DMS153 treated with DMSO at 0.1 percent for 48 hours (cell line): ENCODE results near the gene TECR.

ENCODE experiments used
- DNase-seq: peaks from one replicate; lab custom pipeline; 2025; ENCODE audit not compliant: unreplicated experiment; lab: John Stamatoyannopoulos, UW

TECR gene

DNA sequence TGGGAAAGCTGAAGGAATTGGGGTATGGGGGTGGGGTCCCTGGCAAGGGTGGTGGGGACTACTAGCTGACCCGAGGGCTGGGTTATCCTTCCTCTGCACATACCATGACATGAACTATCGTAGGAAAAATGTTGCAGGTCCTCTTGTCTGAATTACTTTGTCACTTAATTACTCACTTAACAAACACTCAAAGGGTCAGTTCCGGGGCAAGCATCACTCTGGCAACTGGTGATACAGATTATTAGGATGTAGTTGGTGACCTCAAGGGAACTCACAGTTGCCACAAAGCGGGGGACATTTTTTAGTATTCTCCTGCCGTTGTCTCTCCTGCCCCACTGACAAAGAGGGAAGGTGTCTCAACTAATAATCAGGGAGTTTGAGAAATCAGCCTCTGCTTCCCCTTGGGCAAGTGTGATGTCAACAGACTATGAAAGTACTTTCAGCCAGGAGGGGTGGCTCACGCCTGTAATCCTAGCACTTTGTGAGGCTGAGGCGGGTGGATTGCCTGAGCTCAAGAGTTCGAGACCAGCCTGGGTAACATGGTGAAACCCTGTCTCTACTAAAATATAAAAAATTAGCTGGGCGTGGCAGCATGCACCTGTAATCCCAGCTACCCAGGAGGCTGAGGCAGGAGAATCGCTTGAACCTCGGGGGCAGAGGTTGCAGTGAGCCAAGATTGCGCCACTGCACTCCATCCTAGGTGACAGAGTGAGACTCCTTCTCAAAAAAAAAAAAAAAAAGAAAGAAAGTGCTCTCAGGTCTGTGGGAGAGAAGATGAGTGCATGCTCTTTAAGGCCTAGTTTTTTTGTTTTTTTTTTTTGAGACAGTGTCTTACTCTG is 21.5 kb upstream of the TECR start:
- DNase-seq: no peak

DNA sequence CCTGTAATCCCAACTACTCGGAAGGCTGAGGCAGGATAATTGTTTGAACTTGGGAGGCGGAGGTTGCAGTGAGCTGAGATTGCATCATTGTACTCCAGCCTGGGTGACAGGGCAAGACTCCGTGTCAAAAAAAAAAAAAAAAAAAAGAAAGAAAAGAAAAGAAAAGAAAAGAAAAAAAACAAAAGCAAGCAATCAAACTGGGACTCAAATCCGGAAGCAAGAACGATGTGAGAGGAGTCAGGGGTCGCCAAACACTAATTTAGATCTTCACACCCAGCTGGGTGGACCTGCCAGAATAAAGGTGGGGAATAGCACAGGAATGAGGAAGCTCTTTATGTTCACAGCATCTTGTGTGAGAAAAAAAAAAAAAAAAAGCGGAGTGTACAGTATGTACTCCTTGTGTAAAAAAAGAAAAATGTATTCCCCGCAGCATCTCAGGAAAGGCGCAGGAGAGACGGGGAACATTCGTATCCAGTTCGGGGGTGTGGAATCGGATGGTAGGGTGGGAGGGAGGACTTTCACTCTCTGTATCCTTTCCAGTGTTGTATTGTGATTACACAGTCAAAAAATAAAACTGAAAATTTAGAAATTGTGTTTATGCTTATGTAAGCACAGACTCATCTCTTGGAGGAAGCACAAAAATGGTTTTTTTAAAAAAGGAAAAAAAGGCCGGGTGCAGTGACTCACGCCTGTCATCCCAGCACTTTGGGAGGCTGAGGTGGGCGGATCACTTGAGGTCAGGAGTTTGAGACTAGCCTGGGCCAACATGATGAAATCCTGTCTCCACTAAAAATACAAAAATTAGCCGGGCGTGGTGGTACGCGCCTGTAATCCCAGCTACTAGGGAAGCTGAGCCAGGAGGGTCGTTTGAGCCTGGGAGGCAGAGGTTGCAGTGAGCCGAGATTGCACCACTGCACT is 18.8 kb upstream of the TECR start:
- DNase-seq: no peak

DNA sequence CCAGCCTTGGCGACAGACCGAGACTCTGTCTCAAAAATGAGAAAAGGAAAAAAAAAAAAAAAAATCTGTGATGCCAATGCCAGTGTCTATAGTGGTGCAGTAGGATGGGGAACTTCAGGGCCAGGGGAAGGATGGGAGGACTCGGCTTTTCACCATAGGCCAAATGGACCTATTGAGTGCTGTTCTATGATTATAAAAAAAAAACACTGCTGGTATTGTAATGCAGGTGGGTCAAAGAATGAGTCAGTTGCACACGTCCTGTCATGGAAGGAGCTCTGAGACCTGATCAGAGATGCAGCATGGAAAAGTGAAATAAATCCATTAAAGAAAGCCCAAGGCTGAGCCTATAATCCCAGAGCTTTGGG is 18.2 kb upstream of the TECR start:
- no peak for DNase-seq

DNA sequence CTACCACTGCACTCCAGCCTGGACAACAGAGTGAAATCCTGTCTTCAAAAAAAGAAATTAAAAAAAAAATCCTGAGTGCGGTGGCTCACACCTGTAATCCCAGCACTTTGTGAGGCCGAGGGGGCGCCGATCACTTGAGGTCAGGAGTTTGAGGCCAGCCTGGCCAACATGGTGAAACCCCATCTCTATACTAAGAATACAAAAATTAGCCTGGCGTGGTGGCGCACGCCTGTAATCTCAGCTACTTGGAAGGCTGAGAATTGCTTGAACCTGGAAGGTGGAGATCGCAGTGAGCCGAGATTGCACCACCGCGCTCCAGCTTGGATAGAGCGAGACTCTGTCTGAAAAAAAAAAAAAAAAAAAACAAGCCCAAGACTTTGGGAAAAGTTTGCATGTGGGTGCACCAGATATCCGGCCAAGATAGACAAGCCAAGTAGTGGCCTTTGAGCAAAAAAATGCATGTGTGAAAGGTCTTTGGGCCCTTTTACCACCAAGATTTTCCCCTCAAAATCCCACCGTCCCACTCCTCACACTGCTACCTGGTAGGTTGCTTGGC is 16.9 kb upstream of the TECR start:
- no peak for DNase-seq

DNA sequence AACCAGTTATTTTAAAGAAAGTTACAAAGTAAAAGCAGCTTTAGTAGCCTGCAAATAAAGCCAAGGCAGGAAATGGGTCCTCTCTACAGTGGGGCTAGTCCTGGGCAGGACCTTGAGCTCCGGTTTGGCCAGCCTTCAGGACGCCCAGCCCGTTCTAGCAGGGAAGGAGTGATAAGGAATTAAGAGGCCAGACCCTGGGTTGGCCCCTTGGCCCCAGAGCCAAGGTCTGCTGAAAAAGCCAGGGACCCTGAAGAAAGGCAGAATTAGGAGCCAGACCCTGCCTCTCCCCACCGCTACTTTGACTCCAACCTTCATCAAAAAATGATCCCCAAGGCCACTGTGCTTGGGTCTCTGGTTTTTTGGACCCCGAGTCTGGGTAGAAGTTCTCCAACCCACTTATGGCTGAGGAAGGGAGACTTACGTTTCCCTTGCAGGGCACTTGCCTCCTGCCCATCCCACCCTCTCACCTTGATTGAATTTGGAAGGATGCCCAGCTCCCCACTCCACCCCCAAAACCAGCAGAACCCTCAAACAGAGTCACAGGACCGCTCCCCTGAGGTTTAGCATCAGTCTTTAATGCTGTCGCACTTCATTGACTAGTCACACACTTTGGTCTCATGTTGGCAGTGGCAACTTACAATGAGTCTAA is 15.1 kb upstream of the TECR start:
- no peak for DNase-seq

DNA sequence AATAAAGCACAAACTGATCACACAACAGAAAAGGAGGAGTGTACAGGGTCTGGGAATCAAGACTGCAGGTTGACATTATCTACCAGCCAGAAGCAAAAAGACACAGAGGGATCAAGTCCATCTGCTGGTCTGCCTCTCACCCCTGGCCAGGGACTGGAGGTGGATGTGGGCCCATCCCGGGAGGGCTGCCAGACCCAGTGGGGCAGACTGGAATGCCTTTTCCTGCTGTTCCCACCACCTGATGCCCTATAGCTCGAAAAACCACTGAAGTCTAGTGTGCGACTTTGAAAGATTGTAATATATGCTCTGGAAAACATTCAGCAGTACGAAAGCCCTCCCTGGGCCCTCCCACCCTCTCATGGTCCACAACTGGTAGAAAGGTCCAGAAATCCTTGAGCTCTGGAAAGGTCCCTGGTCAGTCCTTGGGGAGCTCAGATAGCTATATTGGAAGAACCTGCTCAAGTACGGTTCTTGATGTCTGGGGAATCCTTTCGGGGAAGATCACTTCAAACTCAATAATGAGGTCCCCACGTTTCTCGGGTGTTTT is 13.8 kb upstream of the TECR start:
- DNase-seq: no peak

DNA sequence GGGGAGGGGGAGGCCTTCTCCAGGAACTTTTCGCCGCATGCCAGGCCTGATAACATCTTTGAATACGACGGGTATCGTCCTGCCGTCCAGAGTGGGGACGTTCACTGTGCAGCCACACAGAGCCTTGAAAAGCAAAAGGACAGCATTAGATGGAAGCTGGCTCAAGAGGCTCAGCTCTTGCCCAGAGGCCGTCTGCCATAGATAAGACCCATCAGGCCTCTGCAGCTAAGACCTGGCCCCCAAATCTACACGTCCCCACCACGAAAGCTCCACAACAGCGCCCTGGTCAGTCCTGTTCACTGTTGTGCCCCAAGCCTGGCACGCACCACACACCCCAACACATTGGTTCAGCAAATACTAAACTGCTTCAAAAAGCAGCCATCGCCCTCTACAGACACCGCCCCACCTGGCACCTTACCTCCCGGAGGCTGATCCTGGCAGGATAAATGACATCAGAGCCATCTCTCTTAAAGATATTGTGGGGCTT is 13.3 kb upstream of the TECR start:
- no peak for DNase-seq

DNA sequence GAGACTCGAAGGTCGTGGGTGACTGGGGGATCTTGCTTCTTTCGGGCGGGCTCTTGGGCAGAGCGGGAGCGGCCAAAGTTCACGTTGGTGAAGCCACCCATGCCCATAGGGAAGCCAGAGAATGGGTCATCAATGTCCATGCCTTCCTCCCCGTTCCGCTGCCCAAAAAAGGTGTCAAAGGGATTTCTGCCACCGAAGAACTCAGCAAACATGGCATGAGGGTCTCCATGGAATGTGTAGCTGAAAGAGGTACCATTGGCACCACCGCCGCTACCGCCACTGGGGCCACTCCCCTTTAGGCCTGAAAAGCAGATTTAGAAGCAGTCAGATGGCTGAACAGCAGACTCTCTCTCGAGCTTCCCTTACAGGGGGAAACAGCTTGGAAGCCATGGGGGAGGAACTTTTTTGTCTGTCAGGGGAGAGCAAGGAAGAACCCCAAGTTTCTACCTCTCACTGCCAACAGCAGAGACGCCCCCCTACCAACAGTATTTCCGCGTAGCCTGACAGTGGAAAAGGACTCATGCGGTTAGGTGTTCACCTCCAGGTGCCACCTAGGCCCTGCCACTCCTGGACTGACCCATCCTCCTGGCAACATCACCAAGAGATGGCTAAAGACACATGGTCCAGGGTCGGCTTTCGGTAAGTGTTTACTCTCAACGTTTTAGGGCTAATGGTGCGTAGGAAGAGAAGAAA is 12.5 kb upstream of the TECR start:
- DNase-seq: no peak

DNA sequence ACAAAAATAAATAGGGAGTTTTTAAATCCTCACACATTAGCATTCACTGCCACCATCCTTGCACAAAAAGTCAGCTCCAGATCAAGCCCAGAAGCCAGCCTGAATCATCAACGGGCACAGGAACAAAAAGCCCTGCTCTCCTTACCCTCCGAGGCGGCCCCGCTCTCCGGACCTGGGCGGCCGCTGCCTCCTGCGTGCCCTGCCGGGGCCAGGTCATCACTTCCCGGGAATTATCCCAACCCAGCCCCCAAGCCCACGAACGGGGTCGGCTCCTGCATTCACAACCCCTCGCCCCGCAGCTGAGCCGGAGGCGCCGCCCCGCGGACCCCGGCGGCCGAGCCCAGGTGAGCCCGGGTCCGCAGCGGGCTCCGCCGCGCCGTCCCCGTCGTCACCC is 12.0 kb upstream of the TECR start:
- DNase-seq: no peak

DNA sequence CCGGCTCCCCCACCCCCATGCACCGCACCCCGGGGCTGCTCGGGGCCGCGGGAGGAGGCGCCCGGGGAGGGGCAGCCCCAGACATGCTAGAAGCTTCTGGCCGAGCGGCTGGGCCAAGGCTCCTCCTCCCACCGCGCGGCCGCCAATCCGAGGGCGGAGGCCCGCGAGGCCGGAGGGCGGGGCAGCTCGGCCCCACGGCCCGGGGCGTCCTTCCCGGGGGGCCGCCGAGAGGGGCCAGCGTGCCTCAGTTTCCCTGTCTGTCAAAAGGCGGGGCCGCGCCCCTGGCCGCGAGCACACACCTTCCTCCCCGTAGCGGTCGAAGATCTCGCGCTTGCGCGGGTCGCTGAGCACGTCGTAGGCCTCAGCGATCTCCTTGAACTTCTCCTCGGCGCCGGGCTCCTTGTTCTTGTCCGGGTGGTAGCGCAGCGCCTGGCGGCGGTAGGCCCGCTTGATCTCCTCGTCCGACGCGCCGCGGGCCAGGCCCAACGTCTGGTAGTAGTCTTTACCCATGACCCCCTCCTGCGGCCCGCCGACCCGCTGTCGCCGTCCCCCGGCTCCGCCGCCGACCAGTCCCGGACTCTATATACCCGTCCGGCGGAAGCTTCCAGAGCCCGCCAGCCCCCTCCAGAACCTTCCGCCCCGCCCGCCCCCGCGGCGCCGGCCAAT is 11.4 kb upstream of the TECR start, which contains the start of gene DNAJB1:
Gene DNAJB1, minus strand, starts transcription at position 558 of the 666 bp plus-strand sequence. Its CDS starts 48 bp downstream, at position 510.
- DNase-seq: peak; percentile 13

DNA sequence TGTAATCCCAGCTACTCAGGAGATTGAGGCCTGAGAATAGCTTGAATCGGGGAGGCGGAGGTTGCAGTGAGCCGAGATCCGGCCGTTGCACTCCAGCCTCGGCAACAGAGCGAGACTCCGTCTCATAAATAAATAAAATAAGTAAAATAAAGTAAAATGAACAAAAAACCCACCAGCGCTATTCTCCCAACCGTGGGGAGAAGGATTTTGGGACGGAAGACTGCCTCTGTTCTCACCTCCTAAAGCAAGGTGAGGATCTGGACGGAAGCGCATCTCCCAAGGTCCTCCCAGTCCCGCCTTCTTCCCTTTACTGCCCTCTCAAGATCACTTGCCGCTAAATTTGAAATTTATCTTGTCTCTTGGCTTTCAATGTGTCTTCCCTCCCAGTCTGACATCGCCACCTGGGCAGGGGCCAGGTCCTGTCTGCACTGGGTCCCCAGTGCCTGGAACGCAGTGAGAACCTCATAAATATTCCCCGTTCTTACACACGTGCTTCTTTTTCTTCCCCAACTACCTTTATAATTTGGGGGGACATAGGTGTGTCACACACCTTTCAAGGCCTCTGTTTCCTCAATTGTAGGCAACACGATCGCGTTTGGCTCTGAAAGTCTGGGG is 10.0 kb upstream of the TECR start:
- DNase-seq: no peak

DNA sequence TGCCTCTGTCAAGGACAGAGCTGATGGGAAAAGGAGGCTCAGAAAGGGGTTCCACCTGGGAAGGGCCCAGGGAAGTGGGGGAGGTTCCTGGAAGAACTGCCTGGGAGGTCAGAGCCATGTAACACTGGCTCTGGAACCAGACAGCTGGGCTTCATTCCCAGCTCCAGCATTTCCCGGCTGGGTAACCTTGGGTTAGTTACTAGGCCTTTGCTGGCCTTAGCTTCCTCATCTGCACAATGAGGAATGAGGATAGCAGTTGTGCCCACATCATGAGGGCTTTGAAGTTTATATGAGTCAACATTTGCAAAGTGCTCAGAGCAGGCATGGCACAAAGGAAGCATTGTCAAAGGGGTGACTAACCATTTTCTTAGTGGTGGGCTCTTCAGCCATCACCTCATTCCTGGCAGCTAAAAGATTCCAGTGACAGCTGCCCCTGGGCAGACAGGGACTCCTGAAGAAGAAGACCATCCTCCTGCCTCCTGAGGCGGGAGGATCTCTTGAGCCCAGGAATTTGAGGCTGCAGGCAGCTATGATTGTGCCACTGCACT is 9.5 kb upstream of the TECR start:
- no peak for DNase-seq

DNA sequence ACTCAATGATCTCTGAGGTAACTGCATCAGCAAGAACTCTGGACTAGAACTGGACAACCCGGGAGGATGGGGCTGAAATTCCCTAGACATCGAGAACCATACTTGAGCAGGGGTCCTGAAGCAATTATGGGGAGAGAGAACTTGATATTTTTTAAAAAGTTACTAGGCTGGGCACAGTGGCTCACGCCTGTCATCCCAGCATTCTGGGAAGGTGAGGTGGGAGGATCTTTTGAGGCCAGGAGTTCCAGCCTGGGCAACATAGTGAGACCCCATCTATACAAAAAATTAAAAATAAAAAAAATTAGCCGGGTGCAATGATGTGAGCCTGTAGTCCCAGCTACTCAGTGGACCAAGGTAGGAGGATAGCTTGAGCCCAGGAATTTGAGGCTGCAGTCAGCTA is 8.9 kb upstream of the TECR start:
- no peak for DNase-seq

DNA sequence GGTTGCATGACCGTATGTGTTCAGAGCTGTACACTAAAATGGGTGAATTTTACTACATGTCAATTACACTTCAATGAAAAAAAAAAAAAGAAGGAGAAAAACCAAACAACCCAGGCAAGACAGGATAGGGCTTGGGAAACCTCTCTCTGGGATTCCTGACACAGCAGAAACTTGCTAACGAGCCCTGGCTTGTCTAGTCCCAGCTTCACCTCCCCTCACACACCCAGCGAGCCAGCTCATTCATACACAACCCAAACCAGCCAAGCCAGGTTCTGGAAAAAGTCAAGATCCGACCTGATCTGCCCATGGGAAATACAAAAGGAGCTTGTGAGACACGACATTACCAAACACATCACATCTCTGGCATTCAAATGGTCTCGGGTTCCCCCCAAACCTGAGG is 3.7 kb upstream of the TECR start:
- DNase-seq: no peak

DNA sequence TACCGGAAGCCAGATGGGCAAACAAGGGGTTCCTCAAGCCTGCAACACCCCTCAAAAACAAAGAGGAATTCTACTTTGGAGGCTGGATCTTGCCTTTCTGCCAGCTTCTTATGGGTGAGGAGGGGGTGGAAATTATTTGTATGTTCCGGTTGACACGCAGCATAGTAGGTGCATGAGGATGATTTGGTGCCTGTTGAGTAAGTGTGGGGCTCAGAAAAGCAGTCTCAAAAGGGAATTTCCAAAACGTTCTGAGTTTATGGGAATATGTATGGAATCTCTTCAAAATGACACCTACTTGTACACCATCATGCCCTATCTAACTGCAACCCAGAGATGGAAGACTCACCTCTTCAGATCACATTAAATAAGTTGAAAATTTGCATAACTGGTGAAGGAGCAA is 3.0 kb upstream of the TECR start:
- DNase-seq: no peak

DNA sequence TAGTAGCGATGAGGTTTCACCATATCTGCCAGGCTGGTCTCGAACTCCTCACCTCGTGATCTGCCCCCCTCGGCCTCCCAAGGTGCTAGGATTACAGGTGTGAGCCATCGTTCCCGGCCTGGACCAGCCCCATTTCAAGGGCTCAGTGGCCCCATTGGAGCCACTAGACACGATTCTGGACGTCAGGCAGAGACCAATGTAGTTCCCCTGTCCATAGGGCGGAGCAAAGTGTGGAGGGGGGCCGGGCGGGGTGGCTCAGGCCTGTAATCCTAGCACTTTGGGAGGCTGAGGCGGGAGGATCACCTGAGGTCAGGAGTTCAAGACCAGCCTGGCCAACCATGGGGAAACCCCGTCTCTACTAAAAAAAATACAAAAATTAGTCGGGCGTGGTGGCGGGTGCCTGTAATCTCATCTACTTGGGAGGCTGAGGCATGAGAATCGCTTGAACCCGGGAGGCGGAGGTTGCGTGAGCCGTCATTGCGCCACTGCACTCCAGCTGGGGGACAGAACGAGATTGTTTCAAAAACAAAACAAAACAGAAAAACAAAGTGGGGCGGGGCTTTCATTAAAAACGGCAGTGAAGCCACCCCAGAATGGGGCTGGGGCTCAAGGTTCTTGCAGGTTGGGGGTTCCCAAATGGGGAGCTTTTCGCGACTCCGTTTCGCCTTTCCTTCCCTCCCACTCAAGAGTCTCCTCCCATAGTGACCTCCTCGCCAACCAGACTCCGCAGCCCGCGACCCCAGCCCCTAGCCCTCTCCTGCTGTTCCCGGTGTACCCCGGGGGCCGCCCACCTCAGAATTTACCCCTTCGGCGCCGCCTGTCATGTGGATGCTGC is 758 bp upstream of the TECR start:
- no peak for DNase-seq

DNA sequence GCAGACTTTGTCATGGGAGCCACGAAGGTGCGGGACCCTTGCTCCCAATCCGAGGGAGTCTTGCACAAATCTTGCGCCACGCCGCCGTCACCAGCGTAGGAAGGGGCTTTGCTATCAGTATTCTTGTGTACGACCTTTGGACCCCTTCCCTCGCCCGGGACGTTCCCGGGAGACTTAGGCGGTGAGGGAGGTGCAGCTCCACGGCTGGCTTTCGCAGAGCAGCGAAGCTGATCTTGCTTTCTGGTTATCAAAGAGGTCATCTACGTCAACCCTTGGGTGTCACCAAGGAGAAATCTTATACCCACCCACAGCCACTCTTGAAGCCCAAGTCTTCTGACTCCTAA is 583 bp downstream of the TECR start:
- no peak for DNase-seq

DNA sequence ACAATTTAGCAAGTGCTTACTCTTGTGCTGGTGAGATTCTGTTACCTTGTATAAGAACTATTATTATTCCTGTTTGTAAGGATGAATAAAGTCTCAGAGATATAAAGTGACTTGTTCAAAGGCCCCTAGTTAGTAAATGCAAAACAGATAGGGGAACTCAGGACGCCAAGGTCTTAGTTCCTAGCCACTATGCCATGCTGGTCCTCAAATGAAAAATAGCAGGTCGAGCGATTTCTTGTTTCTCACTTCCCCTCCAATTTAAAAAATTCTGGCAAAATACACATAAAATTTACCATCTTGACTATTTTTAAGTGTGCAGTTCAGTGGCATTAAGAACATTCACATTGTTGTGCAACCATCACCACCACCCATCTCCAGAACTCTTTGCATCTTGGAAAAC is 1.1 kb downstream of the TECR start:
- no peak for DNase-seq
